T-helper 2 cell treated with Interferon-gamma antibody and Interleukin-4, amounts not matched to agents 5 μg/mL and 100 μg/mL, for 36 hours (primary cell): Measurements from ENCODE around the gene PPM1A.
A peak's percentile ranks its signal among the peaks of the same experiment; 100 is the strongest.
"Not testable (repeated sequence)": the region's sequence is repeated elsewhere in the genome, so short reads cannot be mapped to it uniquely, and the experiment has no call there.

Experiments used
- DNase-seq: peaks from one replicate; pipeline ENCODE4 v3.0.0; 2021; ENCODE audit warnings: low spot score
- H3K27ac Mint-ChIP-seq: one replicate; pipeline ENCODE4 v1.8.0; 2021; ENCODE audit warnings: mild to moderate bottlenecking, mixed read lengths
- H3K27me3 Mint-ChIP-seq: one replicate; pipeline ENCODE4 v1.8.0; 2021; ENCODE audit warnings: low read depth, mixed read lengths
- H3K36me3 Mint-ChIP-seq: one replicate; pipeline ENCODE4 v1.8.0; 2021; ENCODE audit warnings: low read depth, mixed read lengths
- H3K4me1 Mint-ChIP-seq: one replicate; pipeline ENCODE4 v1.8.0; 2021; ENCODE audit warnings: low read depth, mixed read lengths
- H3K4me3 Mint-ChIP-seq: one replicate; pipeline ENCODE4 v1.8.0; 2022; ENCODE audit warnings: mild to moderate bottlenecking, moderate library complexity, mixed read lengths
- H3K9me3 Mint-ChIP-seq: one replicate; pipeline ENCODE4 v1.8.0; 2021; ENCODE audit warnings: mixed read lengths

Gene PPM1A

GRCh38 chr14:60303745-60304144, 54.7 kb downstream of the PPM1A start:
- Mint-ChIP-seq H3K27me3 (no peaks in the 10 kb centered on the region), H3K4me3 (no peak overlapping the region), H3K9me3 (no peaks in the 10 kb centered on the region), H3K27ac (no peak overlapping the region), H3K36me3 (no peaks in the 10 kb centered on the region), H3K4me1 (no peaks in the 10 kb centered on the region)
- DNase-seq: no peak

GRCh38 chr14:60304509-60304908, 55.5 kb downstream of the PPM1A start:
- no peak for DNase-seq
- H3K4me3 Mint-ChIP-seq: no peak overlapping the region
- H3K4me1 Mint-ChIP-seq: no peaks in the 10 kb centered on the region
- no peaks in the 10 kb centered on the region for H3K27me3 Mint-ChIP-seq
- no peaks in the 10 kb centered on the region for H3K9me3 Mint-ChIP-seq
- H3K27ac Mint-ChIP-seq: no peak overlapping the region
- H3K36me3 Mint-ChIP-seq: no peaks in the 10 kb centered on the region

- Mint-ChIP-seq H3K4me1 (no peaks in the 10 kb centered on the region), H3K27ac (no peak overlapping the region), H3K36me3 (no peaks in the 10 kb centered on the region), H3K27me3 (peaks cover 13% of the 10 kb centered on the region), H3K9me3 (no peaks in the 10 kb centered on the region), H3K4me3 (no peak overlapping the region)
- DNase-seq: no peak
These were observed 61.0 kb downstream of the PPM1A start for GRCh38 chr14:60309867-60310552.

- Mint-ChIP-seq H3K27me3 (peaks cover 13% of the 10 kb centered on the region), H3K27ac (no peak overlapping the region), H3K4me1 (no peaks in the 10 kb centered on the region), H3K36me3 (no peaks in the 10 kb centered on the region), H3K4me3 (no peak overlapping the region), H3K9me3 (no peaks in the 10 kb centered on the region)
- DNase-seq: no peak
These were observed 62.4 kb downstream of the PPM1A start for GRCh38 chr14:60311417-60311816.

GRCh38 chr14:60313093-60313492, 64.1 kb downstream of the PPM1A start:
- Mint-ChIP-seq H3K4me3 (no peak overlapping the region), H3K36me3 (no peaks in the 10 kb centered on the region), H3K27ac (no peak overlapping the region), H3K4me1 (no peaks in the 10 kb centered on the region), H3K27me3 (peaks cover 13% of the 10 kb centered on the region), H3K9me3 (no peaks in the 10 kb centered on the region)
- no peak for DNase-seq

GRCh38 chr14:60315196-60315990, 66.4 kb downstream of the PPM1A start:
- DNase-seq: no peak

GRCh38 chr14:60317609-60318008, 68.6 kb downstream of the PPM1A start:
- peaks cover 26% of the 10 kb centered on the region for H3K27me3 Mint-ChIP-seq
- H3K27ac Mint-ChIP-seq: no peak overlapping the region
- no peak overlapping the region for H3K4me3 Mint-ChIP-seq
- no peaks in the 10 kb centered on the region for H3K36me3 Mint-ChIP-seq
- H3K4me1 Mint-ChIP-seq: no peaks in the 10 kb centered on the region
- H3K9me3 Mint-ChIP-seq: no peaks in the 10 kb centered on the region
- no peak for DNase-seq

More at GRCh38 chr14:60315196-60315990, 66.4 kb downstream of the PPM1A start:
- H3K4me3 Mint-ChIP-seq: no peak overlapping the region
- no peaks in the 10 kb centered on the region for H3K36me3 Mint-ChIP-seq
- no peak overlapping the region for H3K27ac Mint-ChIP-seq
- H3K4me1 Mint-ChIP-seq: no peaks in the 10 kb centered on the region
- peaks cover 24% of the 10 kb centered on the region for H3K27me3 Mint-ChIP-seq
- H3K9me3 Mint-ChIP-seq: no peaks in the 10 kb centered on the region

- not testable (repeated sequence) for H3K36me3 Mint-ChIP-seq, H3K27ac Mint-ChIP-seq, DNase-seq, H3K4me3 Mint-ChIP-seq, H3K4me1 Mint-ChIP-seq, H3K9me3 Mint-ChIP-seq
- peaks cover 33% of the 10 kb centered on the region for H3K27me3 Mint-ChIP-seq
These were observed 71.8 kb downstream of the PPM1A start for GRCh38 chr14:60320860-60321259.

- H3K4me1 Mint-ChIP-seq: peaks cover 6% of the 10 kb centered on the region
- no peaks in the 10 kb centered on the region for H3K36me3 Mint-ChIP-seq
- no peaks in the 10 kb centered on the region for H3K9me3 Mint-ChIP-seq
- H3K4me3 Mint-ChIP-seq: no peak overlapping the region
- no peak overlapping the region for H3K27ac Mint-ChIP-seq
- H3K27me3 Mint-ChIP-seq: peaks cover 49% of the 10 kb centered on the region
- no peak for DNase-seq
These were observed 74.3 kb downstream of the PPM1A start for GRCh38 chr14:60323199-60323896.

- Mint-ChIP-seq H3K4me3 (no peak overlapping the region), H3K27ac (no peak overlapping the region), H3K36me3 (no peaks in the 10 kb centered on the region), H3K4me1 (peaks cover 6% of the 10 kb centered on the region), H3K9me3 (no peaks in the 10 kb centered on the region), H3K27me3 (peaks cover 42% of the 10 kb centered on the region)
- no peak for DNase-seq
These were observed 75.8 kb downstream of the PPM1A start for GRCh38 chr14:60324837-60325236.

- no peak overlapping the region for H3K27ac Mint-ChIP-seq
These were observed 77.3 kb downstream of the PPM1A start for GRCh38 chr14:60326274-60326673.

GRCh38 chr14:60327447-60328331, 78.7 kb downstream of the PPM1A start:
- Mint-ChIP-seq H3K4me1 (peaks cover 22% of the 10 kb centered on the region), H3K27ac (peak overlapping the region; percentile 51), H3K9me3 (no peaks in the 10 kb centered on the region), H3K27me3 (peaks cover 32% of the 10 kb centered on the region), H3K36me3 (no peaks in the 10 kb centered on the region), H3K4me3 (peak overlapping the region; percentile 85)
- DNase-seq: peak; percentile 10

More at GRCh38 chr14:60326274-60326673, 77.3 kb downstream of the PPM1A start:
- Mint-ChIP-seq H3K4me3 (no peak overlapping the region), H3K9me3 (no peaks in the 10 kb centered on the region), H3K4me1 (peaks cover 12% of the 10 kb centered on the region), H3K36me3 (no peaks in the 10 kb centered on the region), H3K27me3 (peaks cover 34% of the 10 kb centered on the region)
- DNase-seq: no peak

- no peak overlapping the region for H3K27ac Mint-ChIP-seq
- peaks cover 34% of the 10 kb centered on the region for H3K27me3 Mint-ChIP-seq
- no peak for DNase-seq
- no peaks in the 10 kb centered on the region for H3K9me3 Mint-ChIP-seq
- H3K4me3 Mint-ChIP-seq: no peak overlapping the region
- H3K36me3 Mint-ChIP-seq: no peaks in the 10 kb centered on the region
- peaks cover 30% of the 10 kb centered on the region for H3K4me1 Mint-ChIP-seq
These were observed 79.6 kb downstream of the PPM1A start for GRCh38 chr14:60328583-60328982.
